ENCODE measurements around the gene GRIK3.
"Not testable (repeated sequence)": the region's sequence is repeated elsewhere in the genome, so short reads cannot be mapped to it uniquely, and the experiment has no call there.

GRIK3 gene

DNA sequence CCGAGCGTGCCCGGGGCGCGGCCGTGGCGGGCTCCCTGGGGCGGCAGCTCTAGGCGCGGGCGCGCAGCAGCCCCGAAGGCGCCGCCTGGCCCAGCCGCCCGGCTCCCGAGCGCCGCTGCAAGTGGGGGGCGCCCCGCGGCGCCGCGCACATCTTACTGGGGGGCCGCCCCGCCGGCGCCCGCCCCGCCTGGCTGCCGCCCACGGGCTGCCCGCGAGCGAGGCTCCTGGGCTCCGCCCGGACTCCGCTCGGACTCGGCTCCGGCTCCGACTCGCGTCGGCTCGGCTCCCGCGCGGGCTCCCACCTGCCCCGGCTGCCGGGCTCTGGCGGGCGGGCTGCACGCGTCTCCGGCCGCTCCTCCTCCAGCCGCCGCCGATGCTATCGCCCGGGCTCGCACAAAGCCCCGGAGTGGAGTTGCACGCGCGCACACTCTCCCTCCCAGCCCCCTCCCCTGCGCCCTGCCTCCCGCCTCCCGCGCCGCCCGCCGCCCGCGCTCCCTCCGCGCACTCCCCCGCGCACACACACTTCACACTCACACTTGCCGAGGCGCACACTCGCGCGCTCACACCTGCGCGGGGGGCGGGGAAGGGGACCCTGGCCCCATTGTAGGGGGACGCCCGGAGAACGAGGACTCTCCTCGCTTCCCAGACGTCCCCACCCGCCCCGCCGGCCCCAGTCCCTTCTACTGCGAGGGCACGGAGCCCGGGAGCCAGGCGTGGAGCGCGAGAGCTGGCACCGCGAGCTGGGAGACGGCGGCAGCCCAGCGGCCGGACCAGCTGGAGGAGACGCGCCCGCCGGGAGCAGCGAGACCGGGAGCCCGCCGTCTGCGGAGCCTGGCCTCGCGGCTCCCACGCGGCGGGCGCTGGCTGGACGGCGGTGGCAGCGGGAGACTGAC, at the start of gene GRIK3:
TSS of gene GRIK3 (minus strand) at position 395 of the 893 bp plus-strand sequence. CDS start 407 bp downstream, outside the sequence.
- in situ Hi-C loops (cut with HindIII; ENCODE audit: low sequenced_read_pairs) = no loop called here

DNA sequence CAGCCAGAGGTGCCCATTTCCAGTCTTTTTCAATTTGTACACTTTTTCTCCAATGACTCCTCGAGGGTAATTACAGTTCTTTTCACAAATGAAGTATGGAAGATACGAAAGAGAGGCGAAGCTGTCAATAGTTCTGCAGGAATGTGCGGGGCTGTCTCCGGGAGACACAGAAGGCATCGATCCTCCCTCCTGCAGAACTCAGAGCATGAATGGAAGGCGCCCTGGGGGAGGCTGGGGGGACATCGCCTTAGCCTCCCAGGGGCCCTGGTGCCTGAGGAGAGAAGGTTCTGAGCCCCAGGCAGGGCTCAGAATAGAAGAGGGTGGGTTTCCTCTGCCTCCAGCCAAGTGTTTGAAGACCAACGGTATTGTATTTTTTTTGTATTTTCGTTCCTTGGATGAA, 49.7 kb upstream of the GRIK3 start:
- in situ Hi-C loops (cut with HindIII; ENCODE audit: low sequenced_read_pairs) = no loop called here

DNA sequence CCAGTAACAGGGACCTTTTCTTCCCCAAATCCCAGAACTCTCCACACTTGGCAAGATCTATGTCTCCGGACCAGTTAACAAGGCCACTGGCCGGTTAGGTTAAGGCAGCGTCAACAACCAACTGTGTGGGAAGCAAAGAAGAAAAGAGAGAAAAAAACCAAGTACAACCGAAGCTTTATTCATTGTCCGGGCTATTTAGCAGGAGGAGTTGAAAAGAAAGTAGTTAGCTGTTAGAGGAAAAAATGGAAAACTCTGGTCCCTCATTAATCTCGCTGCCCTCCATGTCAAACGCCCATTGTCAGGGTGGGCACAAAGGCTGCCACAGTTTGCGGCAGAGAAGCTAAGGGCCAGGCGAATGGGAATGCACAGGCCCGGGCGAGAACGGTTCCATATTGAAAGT, 49.3 kb upstream of the GRIK3 start:
- in situ Hi-C loops (cut with HindIII; ENCODE audit: low sequenced_read_pairs) = no loop called here

DNA sequence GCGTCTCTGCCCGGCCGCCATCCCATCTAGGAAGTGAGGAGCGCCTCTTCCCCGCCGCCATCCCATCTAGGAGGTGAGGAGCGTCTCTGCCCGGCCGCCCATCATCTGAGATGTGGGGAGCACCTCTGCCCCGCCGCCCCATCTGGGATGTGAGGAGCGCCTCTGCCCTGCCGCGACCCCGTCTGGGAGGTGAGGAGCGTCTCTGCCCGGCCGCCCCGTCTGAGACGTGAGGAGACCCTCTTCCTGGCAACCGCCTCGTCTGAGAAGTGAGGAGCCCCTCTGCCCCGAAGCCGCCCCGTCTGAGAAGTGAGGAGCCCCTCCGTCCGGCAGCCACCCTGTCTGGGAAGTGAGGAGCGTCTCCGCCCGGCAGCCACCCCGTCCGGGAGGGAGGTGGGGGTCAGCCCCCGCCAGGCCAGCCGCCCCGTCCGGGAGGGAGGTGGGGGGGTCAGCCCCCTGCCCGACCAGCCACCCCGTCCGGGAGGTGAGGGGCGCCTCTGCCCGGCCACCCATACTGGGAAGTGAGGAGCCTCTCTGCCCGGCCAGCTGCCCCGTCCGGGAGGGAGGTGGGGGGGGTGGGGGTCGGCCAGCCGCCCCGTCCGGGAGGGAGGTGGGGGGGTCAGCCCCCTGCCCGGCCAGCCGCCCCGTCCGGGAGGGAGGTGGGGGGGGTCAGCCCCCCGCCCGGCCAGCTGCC, 46.1 kb upstream of the GRIK3 start:
- in situ Hi-C loops (cut with HindIII; ENCODE audit: low sequenced_read_pairs) = not testable (repeated sequence)

DNA sequence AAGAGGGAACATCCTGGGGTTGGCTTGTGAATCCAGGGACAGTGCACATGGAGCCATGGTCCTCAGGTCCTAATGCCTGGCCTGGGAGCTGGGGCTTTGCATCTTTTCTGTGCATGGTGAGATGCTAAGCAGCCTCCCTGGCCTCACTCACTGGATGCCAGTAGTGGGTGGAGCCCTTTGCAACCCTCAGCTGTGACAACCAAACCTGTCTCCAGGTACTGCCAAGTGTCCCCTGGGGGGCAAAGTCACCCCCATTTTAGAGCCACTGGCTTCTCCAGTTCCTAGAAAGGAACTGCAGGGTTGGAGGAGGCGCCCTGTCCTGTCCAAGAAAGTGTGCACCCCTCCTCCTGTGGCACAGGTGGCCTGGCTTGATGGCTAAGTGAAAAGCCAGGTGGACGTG, 44.6 kb upstream of the GRIK3 start:
- in situ Hi-C loops (cut with HindIII; ENCODE audit: low sequenced_read_pairs) = no loop called here

DNA sequence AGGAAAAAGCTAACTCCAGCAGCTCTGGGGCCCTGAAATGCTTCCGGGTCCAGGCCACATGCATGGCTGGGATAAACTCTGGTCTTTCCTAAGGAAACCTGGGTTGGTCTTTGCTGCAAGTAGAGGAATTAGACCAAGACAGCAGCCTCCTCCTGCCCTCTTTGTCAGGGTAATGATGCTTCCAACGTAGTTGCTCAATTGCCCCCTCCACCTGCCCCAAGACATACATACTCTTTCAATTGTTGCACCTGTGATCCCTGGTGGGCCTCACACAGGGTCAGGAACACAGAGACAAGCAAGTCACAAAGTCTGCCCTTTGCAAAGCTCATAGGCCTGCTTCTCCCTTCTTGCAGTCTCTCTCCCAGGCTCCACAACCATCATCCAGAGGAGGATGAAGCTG, 41.9 kb upstream of the GRIK3 start:
- in situ Hi-C loops (cut with HindIII; ENCODE audit: low sequenced_read_pairs) = no loop called here

DNA sequence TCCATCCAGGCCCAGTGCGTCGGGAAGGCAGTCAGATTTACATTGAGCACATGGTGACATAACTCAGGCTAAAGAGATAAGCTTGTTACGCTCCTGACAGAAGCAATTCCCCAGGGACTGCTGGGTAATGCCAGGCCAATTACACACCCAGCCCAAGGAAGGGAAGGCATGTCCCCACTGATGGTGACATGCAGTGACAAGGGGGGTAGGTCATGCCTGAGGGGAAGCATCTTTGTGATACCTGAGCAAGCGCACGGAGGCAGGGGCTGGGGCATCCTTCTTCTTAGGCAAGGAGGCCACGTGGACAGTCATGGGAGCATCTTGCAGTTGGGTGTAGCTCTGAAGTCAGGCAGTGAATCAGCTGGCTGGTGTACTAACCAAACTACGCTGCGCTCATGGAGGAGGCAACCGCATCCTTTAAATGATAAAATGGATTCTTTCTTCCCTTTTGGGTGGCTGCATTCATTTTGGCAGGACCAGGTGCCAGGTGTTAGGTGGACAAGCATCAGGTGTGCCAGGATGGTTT, 39.6 kb upstream of the GRIK3 start:
- in situ Hi-C loops (cut with HindIII; ENCODE audit: low sequenced_read_pairs) = loop anchor here (5.0 kb wide), 1 partner anchor 212 kb away; no protein-coding TSS in a partner anchor

DNA sequence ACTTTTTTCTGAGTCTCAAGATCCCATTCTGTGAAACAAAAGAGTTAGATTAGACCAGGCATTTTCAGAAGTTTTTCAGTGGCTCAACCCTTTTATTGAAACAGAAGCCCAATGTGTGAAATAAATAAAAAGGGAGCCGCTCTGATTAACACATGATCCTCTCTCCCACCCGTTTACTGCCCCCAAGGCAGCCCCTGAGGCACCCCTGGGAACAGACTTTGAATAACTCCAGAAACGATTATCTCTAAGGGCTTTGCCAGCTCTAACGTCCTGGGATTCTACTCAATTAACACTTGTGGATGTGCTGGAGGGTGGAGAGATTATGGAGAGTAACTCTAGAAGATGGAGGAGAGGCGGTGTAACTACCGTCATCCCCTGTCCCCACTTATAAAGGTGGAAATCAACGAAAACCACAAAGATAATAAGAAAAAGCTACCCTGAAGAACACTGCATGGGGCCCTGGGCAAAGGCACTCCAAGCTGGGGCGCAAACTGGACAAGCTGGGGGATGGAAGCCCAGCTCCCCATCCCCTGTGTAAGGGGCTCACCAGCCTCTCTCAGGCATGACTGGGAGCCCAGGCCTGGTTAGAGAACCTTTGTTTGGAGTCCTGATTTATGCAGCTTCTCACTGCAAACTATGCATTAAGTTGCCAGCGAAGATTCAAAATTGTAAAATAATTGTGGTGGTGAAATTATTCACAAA, 39.0 kb upstream of the GRIK3 start:
- in situ Hi-C loops (cut with HindIII; ENCODE audit: low sequenced_read_pairs) = loop anchor here (5.0 kb wide), 1 partner anchor 211 kb away; no protein-coding TSS in a partner anchor

DNA sequence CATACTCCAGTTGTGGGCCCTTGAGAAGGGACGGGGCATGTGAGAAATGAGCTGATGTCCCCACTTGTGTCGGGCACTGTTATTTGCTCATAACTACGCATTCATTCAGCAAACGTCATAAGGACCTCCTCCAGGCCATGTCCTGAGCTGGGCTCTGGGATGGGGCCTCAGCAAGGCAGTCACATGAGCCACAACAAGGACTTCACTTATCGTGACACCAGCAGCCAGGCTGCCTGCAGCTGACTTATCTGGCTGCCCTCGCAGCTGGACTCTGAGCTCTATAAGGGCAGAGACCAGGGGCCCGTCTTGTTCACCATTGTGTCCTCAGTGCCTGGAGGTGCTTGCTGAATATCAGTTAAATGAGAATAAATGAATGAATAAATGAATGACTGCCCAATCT, 37.5 kb upstream of the GRIK3 start:
- in situ Hi-C loops (cut with HindIII; ENCODE audit: low sequenced_read_pairs) = loop anchor here (5.0 kb wide), 1 partner anchor 210 kb away; no protein-coding TSS in a partner anchor

DNA sequence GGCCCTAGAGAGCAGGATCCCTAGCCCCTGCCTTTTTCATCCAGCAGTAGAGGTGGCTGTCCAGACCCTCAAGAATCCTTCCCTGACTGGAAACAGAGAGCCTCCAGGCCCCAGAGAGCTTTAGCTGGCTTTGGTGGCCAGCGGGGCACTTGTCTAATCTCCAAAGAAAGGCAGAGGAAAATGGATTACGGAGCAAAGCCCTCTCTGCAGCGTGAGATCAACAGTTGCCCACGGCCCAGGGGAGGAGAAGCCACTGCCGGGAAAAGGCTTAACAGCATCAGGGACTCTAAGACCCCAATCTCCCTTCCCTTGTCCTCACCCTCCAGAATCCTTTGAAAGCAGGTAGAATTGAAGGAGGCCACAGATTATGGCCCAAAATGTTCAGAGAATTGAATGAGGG, 35.8 kb upstream of the GRIK3 start:
- in situ Hi-C loops (cut with HindIII; ENCODE audit: low sequenced_read_pairs) = loop anchor here (5.0 kb wide), 1 partner anchor 208 kb away; no protein-coding TSS in a partner anchor

DNA sequence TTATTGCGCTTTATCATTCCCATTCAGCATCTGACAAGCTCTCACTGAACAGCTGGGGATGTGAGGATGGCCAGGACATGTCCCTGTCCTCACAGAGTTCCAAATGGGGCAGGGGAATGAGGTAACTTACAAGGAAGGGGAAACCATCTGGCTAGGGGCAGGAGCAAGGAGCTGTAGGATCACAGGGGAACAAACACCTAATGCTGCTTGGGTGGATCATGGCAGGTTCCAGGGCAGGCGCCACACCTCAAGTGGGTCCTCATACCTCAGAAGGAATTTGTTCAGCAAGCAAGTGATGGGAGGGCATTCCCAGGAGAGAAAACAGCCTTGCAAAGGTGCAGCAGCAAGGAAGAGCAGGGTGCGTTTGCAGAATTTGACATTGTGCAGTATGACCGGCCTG, 35.1 kb upstream of the GRIK3 start:
- in situ Hi-C loops (cut with HindIII; ENCODE audit: low sequenced_read_pairs) = no loop called here

DNA sequence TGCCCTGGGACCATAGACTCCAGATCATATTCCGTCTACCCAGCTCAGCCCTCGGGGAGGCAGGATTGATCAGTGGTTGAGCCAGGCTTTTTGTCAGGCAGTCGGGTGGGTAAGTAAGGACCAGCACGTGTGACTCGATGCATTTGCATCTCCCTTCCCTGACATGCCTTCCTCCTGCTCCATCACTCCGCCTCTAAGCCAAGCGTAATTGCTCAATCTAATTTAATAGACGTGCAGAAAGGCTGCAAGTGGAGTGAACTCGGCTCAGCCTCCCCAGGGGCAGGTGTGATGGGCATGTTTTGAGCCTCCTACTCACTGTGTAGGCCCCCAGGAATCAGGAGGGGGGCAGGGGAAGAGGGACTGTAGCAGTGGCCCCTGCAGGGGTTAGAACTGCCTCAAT, 34.6 kb upstream of the GRIK3 start:
- in situ Hi-C loops (cut with HindIII; ENCODE audit: low sequenced_read_pairs) = no loop called here

DNA sequence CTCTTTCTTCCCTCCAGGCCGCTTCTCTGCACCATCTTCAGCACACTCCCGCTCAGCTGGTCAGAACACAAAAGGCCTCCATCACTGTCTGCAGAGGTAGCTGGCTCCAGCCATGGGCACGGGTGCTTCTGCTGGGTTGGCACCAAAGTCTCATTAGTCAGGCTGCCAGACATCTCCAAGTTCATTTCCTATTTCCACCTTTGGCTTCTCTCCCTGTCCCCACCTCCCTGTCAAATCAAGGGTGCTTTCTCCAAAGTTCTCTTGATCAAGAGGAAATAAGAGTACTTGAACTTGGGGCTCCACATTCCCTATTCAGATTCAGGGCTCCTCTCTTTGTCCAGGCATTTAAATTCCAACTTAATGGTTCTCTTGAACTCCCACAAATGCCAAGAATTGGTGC, 33.9 kb upstream of the GRIK3 start:
- in situ Hi-C loops (cut with HindIII; ENCODE audit: low sequenced_read_pairs) = no loop called here

DNA sequence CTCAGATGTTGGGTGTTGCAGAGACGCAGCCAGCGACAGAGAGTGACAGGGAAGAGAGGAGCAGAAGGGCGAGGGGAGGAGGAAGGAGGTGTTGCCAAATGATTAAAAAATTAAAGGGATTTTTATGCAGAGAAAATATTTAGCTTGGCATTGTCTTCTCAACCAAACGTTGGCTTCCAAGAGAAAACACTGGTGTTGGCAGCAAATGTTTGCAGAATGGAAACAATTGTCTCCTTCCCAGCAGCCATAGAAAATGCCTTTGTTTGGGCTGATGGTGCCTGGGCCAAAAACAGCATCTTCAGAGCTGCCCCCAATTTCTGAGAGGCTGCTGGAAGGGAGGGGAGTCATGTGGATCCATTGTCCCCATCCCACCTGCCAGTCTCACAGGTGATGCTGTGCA, 29.7 kb upstream of the GRIK3 start:
- in situ Hi-C loops (cut with HindIII; ENCODE audit: low sequenced_read_pairs) = no loop called here

DNA sequence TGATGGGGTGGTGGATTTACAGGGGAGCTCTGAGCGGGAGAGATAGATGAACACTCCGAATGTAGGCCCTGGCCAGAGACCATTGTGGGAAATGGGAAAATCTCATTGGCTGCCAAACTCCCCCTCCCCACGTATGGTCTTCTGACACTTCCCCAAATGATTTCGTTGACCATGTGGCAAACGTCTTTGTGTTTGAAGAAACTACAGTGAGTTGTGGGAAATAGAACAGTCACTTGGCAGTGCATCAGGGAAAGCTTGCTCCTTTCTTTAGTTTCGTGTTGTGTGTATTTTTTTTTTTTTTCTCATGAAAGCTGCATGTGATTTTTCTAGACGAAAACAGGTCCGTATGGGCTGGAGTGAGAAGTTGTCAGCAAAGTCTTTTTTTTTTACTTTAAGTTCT, 25.0 kb upstream of the GRIK3 start:
- in situ Hi-C loops (cut with HindIII; ENCODE audit: low sequenced_read_pairs) = no loop called here

DNA sequence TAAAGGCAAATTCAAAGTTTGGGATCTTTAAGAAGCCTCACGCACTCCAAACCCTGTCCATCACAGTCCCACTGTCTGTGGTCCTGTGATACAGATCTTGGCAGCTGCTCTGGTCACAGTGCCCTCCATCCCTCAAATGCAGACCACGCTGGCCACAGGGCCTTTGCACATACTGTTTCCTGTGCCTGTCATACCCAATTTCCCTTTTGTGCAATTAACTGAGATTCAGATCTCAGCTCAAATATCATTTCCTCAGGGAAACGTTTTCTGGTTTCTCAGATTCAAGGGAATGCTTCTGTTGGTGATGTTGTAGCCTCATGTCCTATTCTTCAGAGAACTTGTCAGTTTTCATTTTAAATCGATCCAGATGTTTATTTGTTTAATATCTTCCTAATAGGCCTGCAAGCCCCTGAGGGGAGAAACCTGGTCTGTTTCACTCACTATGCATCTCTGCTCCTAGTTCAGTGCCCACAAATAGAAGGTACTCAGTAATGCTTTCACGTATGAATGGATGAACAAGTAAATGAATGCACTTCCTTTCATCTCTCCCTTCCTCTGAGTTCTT, 24.2 kb upstream of the GRIK3 start:
- in situ Hi-C loops (cut with HindIII; ENCODE audit: low sequenced_read_pairs) = no loop called here

DNA sequence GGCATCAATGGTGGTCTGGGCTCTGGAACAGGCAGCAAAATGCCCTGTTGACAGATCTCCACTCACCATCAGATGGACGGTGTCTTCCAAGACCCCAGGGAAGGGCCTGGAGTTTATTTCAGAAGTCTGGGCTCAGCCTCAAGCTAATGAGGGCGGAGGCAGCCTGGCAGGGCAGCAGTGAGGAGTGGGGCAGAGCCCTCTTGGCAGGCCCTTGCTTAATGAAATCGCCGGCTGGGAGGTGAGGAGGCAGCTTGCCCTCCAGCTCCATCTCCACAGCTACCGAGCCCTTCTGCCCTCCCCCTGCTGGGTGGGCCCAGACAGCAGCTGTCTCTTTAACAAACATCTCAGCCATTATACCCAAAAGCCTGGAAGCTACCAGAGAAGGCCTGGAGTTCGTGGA, 22.0 kb upstream of the GRIK3 start:
- in situ Hi-C loops (cut with HindIII; ENCODE audit: low sequenced_read_pairs) = no loop called here

DNA sequence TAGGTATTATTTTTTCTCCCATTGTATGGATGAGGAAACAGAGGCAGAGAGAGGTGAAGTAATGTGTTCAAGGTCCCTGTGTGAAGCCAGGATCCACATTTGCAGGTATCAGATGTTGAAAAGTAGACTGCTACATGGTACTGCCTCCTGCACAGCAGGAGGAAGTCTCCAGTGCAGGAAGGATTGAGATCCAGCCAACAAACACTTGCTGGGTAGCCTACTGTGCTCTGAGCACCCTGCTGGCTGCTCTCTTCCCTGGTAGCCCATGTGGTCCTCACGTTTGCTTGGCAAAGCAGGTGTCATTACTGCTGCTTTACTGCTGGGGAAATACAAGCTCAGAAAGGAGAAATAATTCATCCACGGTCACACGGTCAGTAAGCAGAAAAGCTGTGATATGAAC, 21.3 kb upstream of the GRIK3 start:
- in situ Hi-C loops (cut with HindIII; ENCODE audit: low sequenced_read_pairs) = no loop called here

DNA sequence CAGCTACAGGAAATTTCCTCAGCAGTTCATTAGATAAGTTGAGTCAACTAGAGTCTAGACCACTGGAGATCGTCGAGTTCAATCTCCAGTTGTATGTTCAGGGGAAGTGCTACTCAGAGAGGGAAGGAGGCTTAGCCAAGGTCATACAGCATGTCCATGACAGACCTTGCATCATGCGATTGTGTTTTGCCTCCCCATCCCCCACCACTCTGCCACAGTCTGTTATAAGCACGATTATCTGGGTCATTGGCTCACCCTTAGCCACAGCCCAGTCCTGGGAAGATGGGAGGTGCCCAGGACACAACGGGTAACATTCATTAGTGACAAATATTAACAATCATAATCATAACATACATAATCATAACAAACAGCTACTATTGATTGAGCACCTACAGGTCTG, 18.9 kb upstream of the GRIK3 start:
- in situ Hi-C loops (cut with HindIII; ENCODE audit: low sequenced_read_pairs) = no loop called here

DNA sequence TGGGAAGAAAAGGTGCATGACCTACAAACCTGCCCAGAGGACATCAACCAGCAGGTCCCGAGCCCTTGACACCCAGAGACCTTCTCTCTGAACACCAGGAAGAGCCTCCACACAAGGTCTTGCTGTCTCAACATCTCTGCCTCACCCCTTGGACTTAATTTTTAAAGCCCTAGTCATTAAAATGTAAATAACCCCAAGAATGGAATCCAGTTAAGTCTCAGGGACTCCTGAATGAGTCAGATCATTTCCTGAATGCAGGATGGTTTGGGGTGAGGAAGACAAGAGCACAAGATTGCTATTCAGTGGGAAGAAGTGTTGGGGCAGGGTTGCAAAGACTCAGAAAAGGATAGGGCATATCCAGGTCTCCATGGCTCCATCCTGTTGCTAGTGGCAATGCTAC, 17.8 kb upstream of the GRIK3 start:
- in situ Hi-C loops (cut with HindIII; ENCODE audit: low sequenced_read_pairs) = no loop called here

DNA sequence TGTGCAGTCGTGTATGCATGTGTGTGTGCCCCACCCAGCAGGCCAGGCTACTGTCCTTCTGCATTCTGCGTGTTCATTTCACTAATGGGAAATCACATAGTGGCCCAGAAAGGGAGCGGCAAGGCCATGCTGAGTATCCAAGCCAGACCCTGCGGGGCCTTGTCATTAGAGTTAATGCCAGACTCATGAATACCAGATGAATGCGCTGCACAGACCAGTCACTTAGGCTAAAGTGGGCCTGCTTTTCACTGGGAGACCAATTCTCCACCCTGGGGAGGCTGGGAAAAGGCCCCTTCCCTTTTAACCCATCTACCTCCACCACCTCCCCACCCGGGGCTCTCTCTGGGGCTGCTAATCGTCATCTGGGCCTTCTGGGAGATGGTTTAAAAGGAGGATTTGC, 17.0 kb upstream of the GRIK3 start:
- in situ Hi-C loops (cut with HindIII; ENCODE audit: low sequenced_read_pairs) = no loop called here
